H1 (cell line): Measurements from ENCODE around the gene MBNL2. TPM values are rescaled to one million over a fixed set of nuclear protein-coding genes. Genes with fewer than 3 reads are reported as not detected.

Experiments used
- CTCF ChIA-PET: fragments of 300-600 bp; sonication (Branson Sonifier 250); formaldehyde crosslinking; loops from one replicate; lab custom pipeline; 2021; ENCODE audit not compliant: partially characterized antibody; lab: Charles Lee
- POLR2A ChIA-PET: fragments of 300-600 bp; sonication (Branson Sonifier 250); formaldehyde crosslinking; loops from one replicate; lab custom pipeline; 2021; ENCODE audit warnings: inconsistent platforms; ENCODE audit not compliant: partially characterized antibody; lab: Charles Lee
- DNase-seq, 2 experiments: peaks; one replicate each; pipeline versions ENCODE4 v3.0.0 to v3.0.0-alpha.2; 2010 to 2022; ENCODE audit warnings: low spot score in 2 of 2, low read depth in 1 of 2, mixed read lengths in 1 of 2
- FAIRE-seq: peaks from 2 replicates; lab custom pipeline; 2011; peaks lifted over from hg19 to GRCh38; lab: Jason Lieb, UNC
- H2AFZ ChIP-seq: 2 replicates; pipeline ENCODE4 v1.8.1; 2012; ENCODE audit warnings: low read length, inconsistent platforms
- H2AK5ac ChIP-seq: 2 replicates; pipeline ENCODE4 v1.6.1; 2013; ENCODE audit warnings: low read depth, low read length
- H2BK120ac ChIP-seq: replicated peaks from 2 replicates; pipeline ENCODE3; 2013; ENCODE audit warnings: low read depth, low read length, inconsistent platforms
- H2BK12ac ChIP-seq: 2 replicates; pipeline ENCODE4 v1.6.1; 2013; ENCODE audit warnings: low read depth, low read length
- H2BK15ac ChIP-seq: 2 replicates; pipeline ENCODE4 v1.6.1; 2013; ENCODE audit warnings: low read length
- H2BK20ac ChIP-seq: 2 replicates; pipeline ENCODE4 v1.6.1; 2013; ENCODE audit warnings: low read length
- H2BK5ac ChIP-seq: 2 replicates; pipeline ENCODE4 v1.6.1; 2013; ENCODE audit warnings: low read depth, low read length
- H3K14ac ChIP-seq: 2 replicates; pipeline ENCODE4 v1.6.1; 2013; ENCODE audit warnings: inconsistent platforms; ENCODE audit not compliant: insufficient read length
- H3K18ac ChIP-seq: 2 replicates; pipeline ENCODE4 v1.6.1; 2013; ENCODE audit warnings: low read length; ENCODE audit errors: extremely low read depth
- H3K23ac ChIP-seq: 2 replicates; pipeline ENCODE4 v1.6.1; 2013; ENCODE audit warnings: inconsistent platforms; ENCODE audit not compliant: insufficient read length
- H3K23me2 ChIP-seq: 2 replicates; pipeline ENCODE4 v1.6.1; 2013; ENCODE audit warnings: low read depth, low read length
- H3K27ac ChIP-seq: 2 replicates; pipeline ENCODE4 v1.6.1; 2011; ENCODE audit warnings: low read depth, low read length, inconsistent platforms
- H3K27me3 ChIP-seq, 4 experiments: replicated peaks in 1 of 4; 1 replicate in 1 of 4; 2 replicates in 3 of 4; pipeline versions ENCODE4 v1.6.1 to v1.8.1; 2011 to 2013; ENCODE audit warnings: low read length in 3 of 4, mild to moderate bottlenecking in 3 of 4, inconsistent platforms in 2 of 4, mixed read lengths in 2 of 4, moderate library complexity in 1 of 4; ENCODE audit not compliant: control insufficient read depth in 3 of 4, insufficient read depth in 3 of 4; ENCODE audit errors: extremely low read depth in 1 of 4
- H3K36me3 ChIP-seq, 4 experiments: 2 replicates each; pipeline versions ENCODE4 v1.6.1 to v1.8.1; 2011 to 2013; ENCODE audit warnings: mild to moderate bottlenecking in 4 of 4, low read length in 3 of 4, moderate library complexity in 2 of 4, control low read depth in 1 of 4, inconsistent platforms in 1 of 4; ENCODE audit not compliant: insufficient read depth in 4 of 4, control insufficient read depth in 2 of 4
- H3K4ac ChIP-seq: replicated peaks from 2 replicates; pipeline ENCODE3; 2013; ENCODE audit warnings: low read length, low read depth, mixed read lengths, inconsistent platforms; ENCODE audit not compliant: insufficient read length
- H3K4me1 ChIP-seq, 4 experiments: replicated peaks in 1 of 4; 1 replicate in 1 of 4; 2 replicates in 3 of 4; pipeline versions ENCODE4 v1.6.1 to v1.8.1; 2011 to 2013; ENCODE audit warnings: low read length in 3 of 4, inconsistent platforms in 2 of 4, mixed read lengths in 1 of 4; ENCODE audit not compliant: insufficient read depth in 4 of 4, control insufficient read depth in 3 of 4
- H3K4me2 ChIP-seq, 2 experiments: 2 replicates each; pipeline versions ENCODE4 v1.6.1 to v1.8.1; 2011 to 2013; ENCODE audit warnings: low read depth in 2 of 2, low read length in 2 of 2, control low read depth in 1 of 2, inconsistent platforms in 1 of 2, mild to moderate bottlenecking in 1 of 2; ENCODE audit not compliant: insufficient read depth in 1 of 2
- H3K4me3 ChIP-seq, 4 experiments: fragments of 200-600, 300-600 bp in 1 of 4; sonication (generic), shearing (Covaris generic), sonication (Bioruptor Twin) in 1 of 4; 2 replicates each; pipeline versions ENCODE4 v1.5.1 to v1.8.1; 2011 to 2016; ENCODE audit warnings: low read length in 4 of 4, low read depth in 3 of 4, control low read depth in 2 of 4, inconsistent platforms in 2 of 4, mild to moderate bottlenecking in 2 of 4, mixed read lengths in 1 of 4, moderate library complexity in 1 of 4; ENCODE audit not compliant: insufficient read depth in 2 of 4; ENCODE audit errors: extremely low read depth in 1 of 4
- H3K56ac ChIP-seq: replicated peaks from 2 replicates; pipeline ENCODE3; 2013; ENCODE audit warnings: low read depth, mild to moderate bottlenecking, mixed read lengths, low read length, inconsistent platforms; ENCODE audit not compliant: insufficient read length
- H3K79me1 ChIP-seq: 2 replicates; pipeline ENCODE4 v1.6.1; 2013; ENCODE audit warnings: low read depth, low read length, control low read depth
- H3K79me2 ChIP-seq, 2 experiments: 2 replicates each; pipeline versions ENCODE4 v1.6.1 to v1.8.1; 2012 to 2013; ENCODE audit warnings: low read length in 2 of 2, mild to moderate bottlenecking in 2 of 2, inconsistent platforms in 1 of 2; ENCODE audit not compliant: insufficient read depth in 2 of 2, control insufficient read depth in 1 of 2
- H3K9ac ChIP-seq, 4 experiments: replicated peaks in 1 of 4; 1 replicate in 1 of 4; 2 replicates in 3 of 4; pipeline versions ENCODE4 v1.6.1 to v1.8.1; 2011 to 2013; ENCODE audit warnings: low read depth in 3 of 4, low read length in 3 of 4, control low read depth in 2 of 4, mild to moderate bottlenecking in 2 of 4, moderate library complexity in 2 of 4, inconsistent platforms in 1 of 4; ENCODE audit errors: extremely low read depth in 1 of 4
- H3K9me3 ChIP-seq, 2 experiments: 2 replicates each; pipeline versions ENCODE4 v1.6.1 to v1.8.1; 2012 to 2013; ENCODE audit warnings: mild to moderate bottlenecking in 2 of 2, moderate library complexity in 2 of 2, control low read depth in 1 of 2, inconsistent platforms in 1 of 2, low read depth in 1 of 2, low read length in 1 of 2, mixed read lengths in 1 of 2; ENCODE audit not compliant: insufficient read depth in 2 of 2
- H4K20me1 ChIP-seq, 2 experiments: replicated peaks in 1 of 2; 2 replicates each; pipeline versions ENCODE3 to v1.8.1; 2011 to 2013; ENCODE audit warnings: inconsistent platforms in 2 of 2, low read length in 2 of 2, mild to moderate bottlenecking in 1 of 2; ENCODE audit not compliant: insufficient read depth in 2 of 2, control insufficient read depth in 1 of 2
- H4K5ac ChIP-seq: 2 replicates; pipeline ENCODE4 v1.6.1; 2013; ENCODE audit warnings: low read length, low read depth, mixed read lengths, inconsistent platforms; ENCODE audit not compliant: insufficient read length
- H4K8ac ChIP-seq: 2 replicates; pipeline ENCODE4 v1.8.0; 2013; ENCODE audit warnings: mild to moderate bottlenecking, moderate library complexity, low read length, inconsistent platforms; ENCODE audit not compliant: insufficient read depth; ENCODE audit errors: extremely low read depth
- H4K91ac ChIP-seq: replicated peaks from 2 replicates; pipeline ENCODE3; 2013; ENCODE audit warnings: low read length, mixed read lengths, inconsistent platforms; ENCODE audit not compliant: insufficient read length
- ATF3 ChIP-seq: IDR thresholded peaks from 2 replicates; pipeline ENCODE4 v1.6.1; 2011; ENCODE audit warnings: low read depth, mild to moderate bottlenecking, low read length; ENCODE audit not compliant: insufficient read depth
- E2F6 ChIP-seq: IDR thresholded peaks from 2 replicates; pipeline ENCODE4 v1.6.1; 2012; ENCODE audit warnings: inconsistent platforms
- JUND ChIP-seq: IDR thresholded peaks from 2 replicates; pipeline ENCODE4 v1.6.1; 2011; ENCODE audit warnings: mild to moderate bottlenecking, improper control_type of control experiment, low read length
- KDM1A ChIP-seq: fragments of 200-600, 300-600 bp; sonication (generic); IDR thresholded peaks from 2 replicates; pipeline ENCODE4 v1.7.1; 2016; ENCODE audit warnings: mild to moderate bottlenecking, low read length, borderline replicate concordance
- MAX ChIP-seq: IDR thresholded peaks from 2 replicates; pipeline ENCODE4 v1.6.1; 2012; ENCODE audit warnings: inconsistent platforms
- NRF1 ChIP-seq: IDR thresholded peaks from 2 replicates; pipeline ENCODE4 v1.6.1; 2011; ENCODE audit warnings: mild to moderate bottlenecking, low read depth, low read length, improper control_type of control experiment
- RBBP5 ChIP-seq: IDR thresholded peaks from 2 replicates; pipeline ENCODE4 v1.7.1; 2012; ENCODE audit warnings: low read depth, mild to moderate bottlenecking, inconsistent platforms, low read length, moderate library complexity, borderline replicate concordance
- SIRT6 ChIP-seq: IDR thresholded peaks from one replicate; pipeline ENCODE4 v1.7.1; 2012; ENCODE audit warnings: low read length, inconsistent platforms
- SP1 ChIP-seq: IDR thresholded peaks from 2 replicates; pipeline ENCODE4 v1.6.1; 2011; ENCODE audit warnings: low read depth, low read length
- SP2 ChIP-seq: IDR thresholded peaks from 2 replicates; pipeline ENCODE4 v1.6.1; 2012; ENCODE audit warnings: mild to moderate bottlenecking, low read length, inconsistent platforms
- TAF7 ChIP-seq: optimal IDR thresholded peaks from 2 replicates; pipeline ENCODE3; 2011; ENCODE audit warnings: low read depth, mild to moderate bottlenecking, inconsistent platforms, low read length, moderate library complexity, borderline replicate concordance
- WGBS, 2 experiments: shearing (Covaris generic) in 1 of 2; methylation state at CpG; one replicate each; pipeline versions ENCODE4 v1.1.6 to v1.1.7; 2013 to 2015; ENCODE audit warnings: low lambda C conversion rate in 2 of 2, mixed read lengths in 2 of 2, inconsistent platforms in 1 of 2, low coverage in 1 of 2, missing lambda C conversion rate in 1 of 2; ENCODE audit not compliant: insufficient replicate concordance in 2 of 2, insufficient coverage in 1 of 2, insufficient read length in 1 of 2; ENCODE audit errors: extremely low coverage in 1 of 2, missing lambda C conversion rate in 1 of 2; 5-methylcytosine and 5-hydroxymethylcytosine counted together
- polyA plus RNA-seq, 7 experiments: library from polyadenylated mRNA; depleted of rRNA in 3 of 7; stranded (reverse) in 5 of 7; unstranded in 2 of 7; fragments of >200 nt in 5 of 7; fragments of 200-250 nt in 2 of 7; gene quantifications; 1 replicate in 5 of 7; 2 replicates in 1 of 7; 4 replicates in 1 of 7; pipeline versions ENCODE4 v1.2.1 to v1.2.3, GENCODE V29; 2011 to 2013; ENCODE audit warnings: missing spikeins in 2 of 7, mixed read lengths in 2 of 7
- total RNA-seq: library from RNA; stranded (reverse); fragmentation: NEBNext Ultra II Directional; extraction: Animal tissue kit (Norgen Biotek cat#: 25700); gene quantifications from 2 replicates; pipeline ENCODE4 v1.2.1, GENCODE V29; 2021

Gene MBNL2
- total and polyA plus RNA-seq, 2 of the 8 experiments (the other 6 are each of a cell fraction or from before 2014, with no cell fraction given), result 1.0 to 2.6 TPM

- no peak overlapping the region for H3K56ac ChIP-seq
- no peaks in the 10 kb centered on the region for H3K79me1 ChIP-seq
- H3K4ac ChIP-seq, result no peak overlapping the region
- no peak overlapping the region for H4K8ac ChIP-seq
- no peaks in the 10 kb centered on the region for H3K79me2 ChIP-seq
- no peaks in the 10 kb centered on the region for H3K27me3 ChIP-seq
- no peak overlapping the region for H4K5ac ChIP-seq
- no peak overlapping the region for H3K27ac ChIP-seq
- no peak overlapping the region for H2BK5ac ChIP-seq
- no peak overlapping the region for H3K18ac ChIP-seq
- FAIRE-seq (no peak), DNase-seq (no peak)
- H3K4me2 ChIP-seq, result no peak overlapping the region
- POLR2A ChIA-PET, result no interaction called here
- no peak overlapping the region for H2BK15ac ChIP-seq
- H3K23ac ChIP-seq, result no peak overlapping the region
- H3K4me1 ChIP-seq, result peaks cover 0 to 2% (median 0%) of the 10 kb centered on the region in 4 experiments; a peak in 1 of 7 replicates
- 90% methylated on average over 8 of the region's 8 CpGs; no CpG with 5 or more reads in 1 of the 2 experiments for WGBS, 2 experiments
- no peak overlapping the region for H3K9ac ChIP-seq
- H3K36me3 ChIP-seq, result no peaks in the 10 kb centered on the region
- no peak overlapping the region for H4K91ac ChIP-seq
- no peaks in the 10 kb centered on the region for H3K9me3 ChIP-seq
- no peak overlapping the region for H2BK12ac ChIP-seq
- peaks cover 4% of the 10 kb centered on the region; the same call in 1 of the 2 replicates for H3K23me2 ChIP-seq
- H4K20me1 ChIP-seq, result peaks cover 0 to 1% of the 10 kb centered on the region in 2 experiments
- TF ChIP-seq NRF1 (no peak), SP2 (no peak), MAX (no peak), SIRT6 (no peak), TAF7 (no peak), JUND (no peak), KDM1A (no peak), SP1 (no peak), ATF3 (no peak), RBBP5 (no peak), E2F6 (no peak)
- no peak overlapping the region for H2AK5ac ChIP-seq
- no peak overlapping the region for H3K14ac ChIP-seq
- H2BK120ac ChIP-seq, result no peak overlapping the region
- no peak overlapping the region for H2BK20ac ChIP-seq
- CTCF ChIA-PET, result interaction anchor here (1.1 to 6.0 kb wide), 9 partner anchors 8 to 324 kb away, joined by 3 to 105 read pairs (median 4); no protein-coding TSS in a partner anchor
- H3K4me3 ChIP-seq, result no peak overlapping the region
- H2AFZ ChIP-seq, result no peak overlapping the region
Observed at GRCh38 chr13:97342936-97343335, 120.8 kb downstream of the MBNL2 start.
